HG02973 (cell line): ENCODE data around the gene RAD51B.

Experiments
- ATAC-seq: cut with Tn5 transposase; IDR thresholded peaks from one replicate; pipeline ENCODE4 v1.9.1; 2021; ENCODE audit warnings: moderate library complexity; ENCODE audit not compliant: unreplicated experiment

Gene RAD51B

DNA sequence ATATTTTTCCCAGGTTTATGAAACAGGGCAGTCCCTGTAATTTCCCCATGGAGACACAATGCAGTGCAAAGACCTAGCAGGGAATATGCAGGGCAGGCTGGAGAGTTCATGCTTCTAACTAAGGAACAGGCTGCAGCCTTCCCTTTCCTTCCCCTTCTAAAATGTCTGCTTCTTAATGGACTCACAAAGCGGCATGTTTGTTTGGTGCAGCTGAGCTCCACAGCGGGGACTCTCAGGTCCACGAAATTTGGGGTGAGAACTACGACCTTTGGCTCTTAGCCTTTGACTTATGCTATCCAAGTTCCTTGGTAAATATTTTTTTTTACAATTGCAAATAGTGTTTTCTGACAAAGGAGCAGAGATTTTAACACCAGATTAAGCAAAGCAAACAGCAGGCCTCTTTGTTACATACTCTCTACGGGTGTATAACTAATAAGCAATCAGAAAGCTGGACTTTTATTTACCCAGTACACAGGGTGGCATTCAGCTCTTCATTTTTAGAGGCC, 649.7 kb downstream of the RAD51B start:
- ATAC-seq, result no peak

DNA sequence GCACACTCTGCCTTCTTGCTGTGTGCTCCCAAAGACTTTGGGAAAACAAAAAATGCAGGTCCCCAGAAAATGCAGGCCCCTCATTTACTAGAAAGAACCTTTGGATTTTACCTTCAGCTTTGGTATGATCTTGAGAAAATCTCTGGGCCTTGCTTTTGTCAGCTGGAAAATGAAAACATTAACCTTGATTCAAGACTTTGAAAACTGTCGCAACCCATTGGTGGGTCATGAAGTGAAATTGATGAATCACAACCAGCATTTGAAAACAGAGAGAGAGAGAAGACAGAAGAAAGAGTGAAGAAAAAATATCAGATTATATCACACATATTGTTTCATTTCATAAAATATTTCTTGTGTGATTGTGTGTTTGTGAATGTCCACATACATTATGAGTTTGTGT, 650.8 kb downstream of the RAD51B start:
- no peak for ATAC-seq

DNA sequence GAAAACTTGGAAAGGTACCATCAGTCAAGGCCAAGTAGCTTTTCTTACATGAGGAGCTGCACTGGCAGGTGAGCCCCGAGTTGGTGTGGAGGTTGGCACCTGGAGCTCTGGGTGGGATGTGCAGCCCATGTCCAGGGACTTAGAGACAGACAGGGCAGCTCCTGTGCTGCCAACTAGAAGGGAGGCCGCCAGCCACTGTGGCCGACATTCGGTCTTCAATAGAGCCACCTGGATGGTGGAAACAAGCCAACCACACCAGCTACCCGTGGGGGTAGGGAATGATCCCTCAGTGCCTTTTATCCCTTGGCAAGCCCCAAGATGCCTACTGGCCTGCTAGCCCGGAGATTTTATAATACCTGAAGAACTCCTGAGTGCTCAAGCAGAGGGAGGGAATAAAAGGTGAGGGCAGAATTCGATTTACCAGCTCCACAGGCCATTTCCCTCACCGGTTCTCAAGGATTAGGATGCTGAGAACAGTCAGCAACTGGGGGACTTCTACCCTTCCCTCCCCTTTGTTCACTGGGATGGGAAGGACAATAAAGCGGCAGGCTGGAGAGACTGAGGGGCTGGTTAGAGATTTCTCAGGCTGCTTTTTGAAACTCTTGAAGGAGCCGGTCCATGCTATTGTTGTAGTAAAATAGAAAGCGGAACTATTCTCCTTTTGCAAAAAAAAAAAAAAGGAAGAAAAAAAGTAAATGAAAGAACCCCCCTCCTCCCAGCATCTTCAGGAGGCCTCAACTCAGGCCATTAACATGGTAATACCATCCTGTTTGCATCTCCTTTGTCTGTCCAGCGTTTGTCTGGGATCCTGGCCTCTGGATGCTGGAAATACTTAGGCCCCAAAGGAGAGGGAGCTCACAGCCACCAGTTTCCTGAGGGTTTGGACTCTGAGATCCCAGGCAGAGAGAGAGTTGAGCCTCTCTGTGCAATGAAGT, 651.7 kb downstream of the RAD51B start:
- ATAC-seq, result no peak

DNA sequence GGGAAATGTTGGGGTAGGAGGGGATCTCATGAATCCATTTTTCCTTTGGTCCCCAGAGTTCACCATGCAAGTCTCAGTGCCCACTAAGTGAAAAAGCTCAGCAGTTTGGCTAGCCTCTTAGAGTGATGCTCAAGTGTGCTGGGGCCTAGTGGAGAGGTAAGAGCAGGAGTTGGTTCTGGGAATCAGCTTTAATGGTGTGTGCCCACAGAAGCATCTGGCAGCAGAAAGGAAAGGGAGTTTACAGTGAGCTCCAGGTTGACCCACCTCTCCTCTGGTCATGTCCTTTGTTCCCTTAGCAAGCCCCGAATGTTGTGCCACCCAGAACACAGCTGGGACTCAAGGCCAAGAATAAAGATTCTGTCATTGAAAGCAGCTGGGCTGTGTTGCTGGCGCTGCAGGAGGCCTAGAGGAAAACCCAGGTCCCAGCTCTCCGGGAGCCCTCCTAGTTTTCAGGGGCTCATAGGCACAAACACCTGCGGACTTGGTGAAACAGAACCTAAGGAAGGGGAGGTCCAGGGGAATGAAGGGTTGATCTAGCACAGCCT, 652.5 kb downstream of the RAD51B start:
- ATAC-seq, result no peak

DNA sequence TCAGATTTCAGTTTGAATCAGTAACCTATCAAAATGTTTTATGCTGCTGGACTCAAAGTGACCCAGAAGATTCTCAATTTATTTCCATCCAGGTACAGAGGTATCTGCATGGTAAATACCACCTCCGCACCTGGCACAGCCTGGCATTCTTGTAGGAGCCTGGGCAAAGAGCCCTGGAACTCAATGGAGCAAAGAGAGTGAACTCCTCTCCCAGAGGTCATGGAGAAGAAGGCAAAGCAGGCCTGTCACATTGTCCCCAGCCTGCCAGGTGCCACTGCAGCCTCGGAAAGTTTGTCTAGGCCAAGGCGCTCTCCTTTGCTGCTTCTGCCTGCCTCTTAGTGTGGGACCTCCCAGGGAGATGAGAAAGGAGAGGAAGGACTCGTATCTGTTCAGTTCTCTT, 653.5 kb downstream of the RAD51B start:
- ATAC-seq, result no peak

DNA sequence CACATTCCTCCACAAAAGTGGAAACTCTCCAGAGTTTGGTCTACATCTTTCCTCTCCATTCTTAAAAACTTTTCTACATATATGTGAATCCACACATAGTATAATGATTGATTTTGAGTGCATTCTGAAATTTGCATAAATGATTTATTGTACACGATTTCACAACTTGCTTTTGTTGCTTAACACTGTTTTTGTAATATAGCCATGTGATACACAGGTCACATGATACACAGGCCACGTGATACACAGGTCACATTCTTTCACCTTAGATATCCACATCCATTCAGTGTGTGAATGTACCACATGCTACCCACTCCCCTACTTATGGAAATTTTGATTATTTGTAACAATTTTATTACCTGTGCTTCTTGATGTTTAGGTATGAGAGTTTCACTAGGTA, 654.2 kb downstream of the RAD51B start:
- ATAC-seq, result no peak

DNA sequence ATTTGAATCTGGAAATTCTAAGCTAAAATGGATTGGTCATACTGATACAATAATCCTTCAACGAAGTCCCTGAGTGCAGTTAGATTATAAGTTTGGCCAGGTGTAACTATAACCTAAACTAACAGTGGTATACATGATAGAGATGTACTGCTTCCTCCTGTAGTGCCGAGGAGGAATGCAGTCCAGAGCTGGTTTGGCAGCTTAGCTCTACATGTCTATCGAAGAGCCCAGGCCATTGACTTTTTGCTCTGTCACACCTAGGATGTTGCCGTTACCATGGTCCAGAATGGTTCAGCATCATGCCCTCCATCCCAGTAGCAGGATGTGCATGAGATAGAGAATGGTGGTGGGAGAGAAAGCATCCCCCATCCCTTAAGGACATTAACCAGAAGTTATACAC, 655.2 kb downstream of the RAD51B start:
- no peak for ATAC-seq

DNA sequence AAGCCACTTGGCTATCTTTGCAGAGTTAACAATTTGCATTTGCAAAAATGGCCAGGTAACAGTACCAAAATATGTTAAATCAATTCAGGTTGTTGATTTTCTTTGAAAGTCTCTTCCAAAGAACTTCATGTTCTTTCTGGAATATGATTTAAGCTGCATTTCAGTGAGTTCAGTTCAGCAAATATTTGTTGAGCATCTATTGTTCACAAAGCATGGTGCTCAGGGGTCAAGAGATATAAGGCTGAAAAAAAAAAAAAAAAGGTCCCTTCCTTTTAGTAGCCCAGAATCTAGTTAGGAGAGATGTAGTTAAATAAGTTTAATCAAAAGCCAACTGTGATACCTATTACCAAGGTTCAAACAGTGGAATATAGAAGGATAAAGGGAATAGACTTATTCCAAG, 656.2 kb downstream of the RAD51B start:
- ATAC-seq, result no peak

DNA sequence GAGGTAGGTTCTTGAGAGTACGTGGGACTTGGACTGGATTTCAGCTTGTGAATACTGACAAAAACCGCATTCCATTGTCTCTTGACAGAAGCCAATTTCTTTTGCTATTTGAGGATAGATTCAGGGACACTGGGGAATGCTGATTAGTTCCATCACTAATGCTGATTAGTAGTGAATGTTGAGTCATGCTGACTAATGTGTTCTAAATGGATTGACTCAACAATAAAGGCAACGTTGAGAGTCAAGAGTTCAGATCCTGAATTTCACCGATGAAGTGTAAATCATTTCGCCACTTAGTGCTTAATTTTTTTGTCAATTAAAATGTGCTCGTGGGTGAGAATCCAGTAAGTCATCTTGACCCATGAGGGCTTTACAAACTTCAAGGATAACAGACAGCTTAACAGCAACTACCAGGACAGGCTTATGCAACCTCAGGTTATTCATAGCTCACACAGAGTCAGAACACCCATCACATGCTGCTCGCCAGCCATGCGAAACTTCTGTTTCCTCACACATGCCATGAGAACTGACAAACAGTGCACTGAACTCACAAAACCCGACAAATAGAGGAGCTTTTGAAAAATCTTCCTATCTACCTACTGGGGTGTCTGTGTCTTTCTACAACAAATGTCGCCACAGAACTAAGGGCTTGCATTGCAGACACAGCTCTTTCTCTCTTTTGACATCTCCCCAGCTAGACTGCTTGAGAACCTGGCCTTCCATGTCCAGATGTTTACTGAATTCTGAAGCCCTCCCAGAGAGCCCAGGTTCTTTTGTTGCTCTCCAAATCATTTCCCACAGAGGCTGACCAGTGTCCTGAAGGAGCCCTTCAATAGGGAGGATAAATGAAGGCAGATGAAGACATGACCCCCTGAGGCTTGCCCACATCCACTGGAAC, 656.9 kb downstream of the RAD51B start:
- peak; percentile 90 for ATAC-seq

DNA sequence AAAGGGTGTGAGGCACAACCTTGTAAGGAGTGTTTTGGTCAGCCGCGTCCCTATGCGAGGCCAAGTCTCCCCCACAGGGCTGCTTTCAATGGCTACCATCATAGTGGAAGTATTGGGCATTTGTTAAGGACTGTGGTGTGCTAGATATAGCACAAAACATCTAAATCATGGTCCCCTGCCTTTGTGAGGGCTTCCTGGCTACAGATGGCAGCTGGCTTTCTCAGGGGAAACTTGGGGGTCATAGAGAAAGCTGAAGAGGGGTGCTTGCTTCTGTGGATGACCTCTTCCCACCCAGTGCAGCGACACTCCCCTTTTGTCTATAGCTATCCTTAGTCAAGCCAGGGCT, 657.5 kb downstream of the RAD51B start:
- no peak for ATAC-seq

DNA sequence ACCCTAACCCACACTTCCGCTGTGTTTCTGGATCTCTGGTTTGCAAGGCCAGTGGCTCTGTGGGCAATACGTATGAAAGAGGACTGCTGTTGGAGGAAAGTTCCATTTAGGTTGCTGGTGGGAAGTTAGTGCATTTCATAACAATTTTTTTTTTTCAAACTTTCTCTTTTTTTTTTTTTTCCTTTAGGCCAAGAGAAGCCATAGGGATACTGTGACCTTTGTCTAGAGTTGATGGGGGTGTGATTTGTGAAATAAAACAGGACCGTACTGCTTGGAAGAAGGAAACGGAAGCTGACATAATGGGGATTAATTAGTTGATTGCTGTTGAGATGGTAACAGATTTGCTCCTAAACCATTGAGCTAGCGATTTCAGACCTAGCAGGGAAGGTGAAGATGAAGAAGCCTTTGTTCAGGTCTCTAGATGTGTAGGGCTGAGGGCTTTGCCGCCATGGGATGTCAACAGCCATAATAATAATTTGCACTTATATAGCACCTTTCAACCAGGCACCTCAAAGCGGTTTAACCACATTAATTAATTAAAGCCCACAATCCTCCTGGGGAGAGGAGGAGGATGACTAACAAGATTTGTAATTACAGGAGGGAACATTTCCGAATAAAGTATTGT, 658.0 kb downstream of the RAD51B start:
- no peak for ATAC-seq

DNA sequence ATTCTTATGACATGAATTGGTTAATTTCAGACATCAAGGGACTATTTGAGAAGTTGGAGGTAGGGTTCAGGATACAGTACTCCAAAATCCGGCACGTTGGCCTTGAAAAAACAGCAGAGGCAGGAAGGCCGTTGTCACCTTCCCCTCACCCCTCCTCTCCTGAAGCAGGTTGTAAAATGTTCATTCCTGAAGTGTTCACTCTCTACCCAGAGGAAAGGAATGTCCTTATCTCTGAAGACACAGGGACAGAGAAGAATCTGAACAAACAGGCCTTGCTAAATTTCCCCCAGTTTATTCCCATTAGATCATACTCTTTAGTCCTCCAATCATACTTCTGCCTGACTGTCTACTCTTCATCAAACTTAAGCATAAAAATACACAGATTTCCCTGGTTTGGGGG, 659.7 kb downstream of the RAD51B start:
- ATAC-seq, result no peak

DNA sequence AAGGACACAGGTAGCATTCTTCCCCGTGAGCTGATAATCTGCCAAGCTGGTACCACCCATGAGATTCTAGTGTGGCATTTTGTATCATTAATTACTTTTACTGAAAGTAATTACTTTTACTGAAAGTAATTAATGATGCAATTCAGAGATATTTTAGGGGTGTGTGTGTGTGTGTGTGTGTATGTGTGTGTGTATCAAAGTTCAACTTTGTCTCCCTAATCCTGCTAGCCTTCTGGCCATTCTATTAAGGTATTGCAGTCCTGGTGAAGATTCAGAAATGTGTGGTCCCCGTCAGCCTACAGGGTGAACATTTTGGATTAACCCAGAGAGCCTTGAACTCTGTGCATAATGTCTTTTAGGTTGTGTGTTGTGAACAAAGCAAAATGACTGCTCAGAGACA, 662.4 kb downstream of the RAD51B start:
- ATAC-seq, result no peak

DNA sequence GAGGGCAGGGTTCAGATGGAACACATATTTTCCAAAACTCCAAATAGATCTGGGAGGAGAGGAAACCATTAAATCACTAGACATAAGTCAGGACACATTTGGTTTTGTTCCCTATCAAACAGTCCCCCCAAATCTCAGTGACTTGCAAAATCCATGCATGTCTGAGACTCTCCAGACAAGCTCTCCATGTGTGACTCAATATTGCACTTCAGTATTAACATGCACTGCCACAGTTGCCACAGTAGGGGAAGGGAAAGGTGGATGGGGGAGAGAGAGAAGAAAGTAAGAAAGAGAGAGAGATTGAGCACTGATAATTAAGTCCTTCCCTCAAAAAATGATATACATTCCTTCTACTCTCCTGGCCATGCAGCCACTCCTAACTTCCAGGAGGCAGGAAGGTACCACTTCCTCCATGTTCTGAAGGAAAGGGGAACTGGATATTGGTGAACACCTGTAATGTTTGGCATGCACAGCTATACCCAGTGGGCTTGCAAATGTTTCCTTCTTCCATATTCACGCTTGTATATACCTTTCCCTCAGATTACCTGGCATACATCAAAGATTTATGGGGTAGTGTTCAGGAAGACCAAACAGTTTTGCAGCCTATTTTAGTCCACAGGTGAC, 663.3 kb downstream of the RAD51B start:
- ATAC-seq, result no peak

DNA sequence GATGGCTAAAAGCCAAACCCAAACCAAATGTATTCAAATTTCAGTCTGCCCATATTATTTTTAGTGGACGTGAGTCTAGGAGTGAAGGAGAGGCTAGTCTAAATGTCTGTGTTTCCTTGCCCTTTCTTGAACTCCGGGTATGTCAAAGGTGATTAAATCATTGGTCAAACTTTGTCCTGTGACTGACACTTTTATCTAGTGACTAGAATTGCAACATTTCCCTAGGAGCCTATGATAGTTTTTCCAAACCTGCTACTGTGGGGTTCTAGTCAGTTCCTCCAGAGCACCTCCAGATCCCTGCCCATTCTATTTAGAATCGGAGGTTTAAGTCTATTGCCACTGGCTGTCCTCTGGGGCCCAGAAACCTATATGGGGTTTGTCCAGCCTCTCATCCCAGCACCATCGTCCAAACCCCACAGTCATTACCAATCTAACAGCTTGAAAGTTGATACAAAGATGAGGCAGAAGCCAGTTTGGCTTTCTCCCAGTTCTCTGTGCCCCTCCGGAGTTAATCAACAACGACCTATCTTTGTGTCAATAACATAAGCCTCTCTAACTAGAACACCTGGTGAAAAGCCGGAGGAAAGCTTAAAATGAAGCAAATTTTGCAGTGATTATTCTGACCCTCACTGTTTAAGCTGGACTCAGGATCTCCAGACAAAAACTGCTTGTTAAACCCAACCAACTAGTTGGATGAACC, 666.6 kb downstream of the RAD51B start:
- no peak for ATAC-seq

DNA sequence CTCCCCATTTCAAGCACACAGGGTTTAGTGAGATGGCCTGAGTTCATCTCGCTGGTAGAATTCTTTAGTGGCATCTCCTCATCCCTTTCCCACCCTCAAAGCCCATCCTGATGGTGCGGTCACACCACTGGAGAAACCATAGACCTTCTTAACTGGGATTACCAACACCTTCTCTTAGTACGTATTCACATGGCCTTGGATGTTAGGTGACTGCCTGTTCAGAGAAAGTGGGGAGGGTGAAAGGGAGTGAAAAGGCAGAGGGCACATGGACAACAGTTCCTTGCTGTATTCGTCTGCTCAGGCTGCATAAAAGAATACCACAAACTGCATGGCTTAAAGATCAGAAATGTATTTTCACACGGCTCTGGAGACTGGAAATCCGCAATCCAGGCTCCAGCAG, 667.2 kb downstream of the RAD51B start:
- no peak for ATAC-seq

DNA sequence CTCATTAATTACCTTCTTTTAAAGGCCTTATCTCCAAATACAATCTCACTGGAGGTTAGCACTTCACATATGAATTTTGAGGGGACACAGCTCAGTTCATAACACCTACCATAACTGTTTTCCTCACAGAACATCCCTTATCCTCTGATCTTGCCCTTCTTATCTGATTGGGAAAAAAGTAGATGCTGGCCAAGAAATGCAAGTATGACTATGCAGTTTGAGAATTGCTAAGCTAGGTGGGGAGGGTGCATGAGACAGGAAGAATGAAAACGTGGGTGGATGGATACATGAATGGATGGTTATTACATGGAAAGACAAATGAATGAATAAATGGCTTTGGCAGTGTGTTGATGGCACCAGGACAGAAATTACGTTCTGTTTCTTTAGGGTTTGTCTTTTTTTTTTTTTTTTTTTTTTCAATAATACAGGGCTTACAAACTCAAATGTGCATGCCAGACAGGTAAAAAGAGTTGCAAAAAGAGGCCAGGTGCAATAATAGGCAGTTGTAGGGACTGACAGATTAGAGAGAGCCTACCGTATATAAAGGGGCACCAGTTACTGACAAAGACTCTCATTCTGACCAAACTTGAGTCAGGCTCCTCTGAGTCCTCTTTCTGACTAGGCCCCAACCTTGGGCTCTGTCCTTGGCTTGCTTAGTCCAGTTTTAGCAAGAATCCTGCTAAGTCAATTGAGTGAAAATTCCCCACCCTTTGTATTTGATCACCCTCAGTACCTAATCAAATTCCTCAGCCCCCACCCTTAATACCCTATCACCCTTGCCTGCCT, 668.4 kb downstream of the RAD51B start:
- no peak for ATAC-seq

DNA sequence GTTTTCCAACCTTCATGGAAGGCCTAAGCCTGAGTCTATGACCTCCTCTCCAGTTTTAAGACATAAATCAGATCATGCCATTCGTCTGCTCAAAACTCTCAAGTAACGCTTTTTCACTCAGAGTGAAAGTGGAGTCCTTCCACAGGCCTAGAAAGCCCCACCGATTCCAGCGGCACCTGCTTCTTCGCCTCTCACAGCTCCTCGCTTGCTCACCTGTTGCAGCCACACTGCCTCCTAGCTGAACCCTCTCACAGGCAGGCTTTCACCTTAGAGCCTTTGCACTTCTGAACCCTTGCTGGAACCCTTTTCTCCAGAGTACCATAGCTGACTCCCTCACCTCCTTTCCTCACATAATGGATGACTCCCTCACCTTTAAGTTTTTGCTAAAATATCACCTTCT, 672.2 kb downstream of the RAD51B start:
- no peak for ATAC-seq
